Vagina (tissue), 2 donors: ENCODE data around the gene ZNF593OS. TPM values are rescaled to one million over a fixed set of nuclear protein-coding genes. Genes with fewer than 3 reads are reported as not detected.

Experiments
- DNase-seq, 2 donors: peaks; one replicate each; pipeline ENCODE4 v3.0.0-alpha.2; 2017; ENCODE audit errors: extremely low spot score in 2 of 2
- H3K27ac ChIP-seq: fragments of 200-600 bp; sonication (generic); one replicate; pipeline ENCODE4 v1.5.1; 2019
- H3K27me3 ChIP-seq: fragments of 200-600 bp; sonication (generic); one replicate; pipeline ENCODE4 v1.5.1; 2019
- H3K36me3 ChIP-seq, 2 donors: fragments of 200-600 bp; sonication (generic); one replicate each; pipeline ENCODE4 v1.5.1; 2017 to 2019
- H3K4me1 ChIP-seq: fragments of 200-600 bp; sonication (generic); one replicate; pipeline ENCODE4 v1.5.1; 2019
- H3K4me3 ChIP-seq, 2 donors: fragments of 200-600 bp; sonication (generic); 1 replicate in 1 of 2; 2 replicates in 1 of 2; pipeline ENCODE4 v1.5.1; 2016 to 2019
- H3K9me3 ChIP-seq: fragments of 200-600 bp; sonication (generic); one replicate; pipeline ENCODE4 v1.5.1; 2019
- POLR2A ChIP-seq, 2 donors: fragments of 450-650 bp; IDR thresholded peaks; one replicate each; pipeline ENCODE4 v1.6.1; 2017; ENCODE audit warnings: antibody characterized with exemption in 2 of 2, mild to moderate bottlenecking in 2 of 2, moderate library complexity in 2 of 2
- POLR2AphosphoS5 ChIP-seq, 2 donors: sonication (generic); formaldehyde crosslinking; IDR thresholded peaks; one replicate each; pipeline ENCODE4 v1.9.0; 2017; ENCODE audit warnings: antibody characterized with exemption in 2 of 2, mild to moderate bottlenecking in 2 of 2, low read depth in 1 of 2; ENCODE audit not compliant: insufficient read depth in 1 of 2
- intact Hi-C: fragments of 100-400 bp; cut with DNase I; formaldehyde crosslinking; loops from one replicate; pipeline ENCODE4 v1.15.1; 2023
- total RNA-seq: library from RNA; depleted of rRNA; stranded (reverse); fragments of >200 nt; gene quantifications from one replicate; pipeline ENCODE4 v1.2.3, GENCODE V29; 2016
- TF ChIP-seq, protein P1 (sequence below), 3 experiments: fragments of 450-650 bp in 2 of 3; fragments of 200-600 bp in 1 of 3; sonication (generic) in 1 of 3; IDR thresholded peaks; one replicate each; pipeline ENCODE4 v1.5.1; 2017 to 2019; ENCODE audit warnings: antibody characterized with exemption in 3 of 3, mild to moderate bottlenecking in 2 of 3, moderate library complexity in 2 of 3

Gene ZNF593OS
- total RNA-seq, 1 donor from 2014 or later = not detected

DNA sequence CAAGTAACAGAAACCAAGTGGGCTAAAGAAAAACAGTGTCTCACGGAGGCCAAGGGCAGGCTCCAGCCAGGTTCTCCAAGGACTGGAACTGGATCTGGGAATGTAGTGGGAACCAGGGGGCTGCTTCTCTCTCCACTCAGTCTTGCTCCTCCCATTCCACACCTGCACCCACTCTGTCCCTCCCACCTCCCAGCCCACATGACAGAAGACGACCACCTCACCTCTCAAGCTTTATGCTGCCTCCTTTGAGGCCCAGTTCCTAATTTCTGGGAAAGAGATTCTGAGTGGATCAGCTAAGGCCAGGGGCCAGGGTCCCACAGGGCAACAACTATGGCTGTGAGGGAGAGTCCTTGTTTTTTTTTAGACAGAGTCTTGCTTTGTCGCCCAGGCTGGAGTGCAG is 43.6 kb upstream of the ZNF593OS start:
- Histone ChIP-seq H3K4me1 (no peaks in the 10 kb centered on the region), H3K36me3 (no peaks in the 10 kb centered on the region), H3K9me3 (no peaks in the 10 kb centered on the region), H3K4me3 (no peak overlapping the region), H3K27ac (no peak overlapping the region), H3K27me3 (no peaks in the 10 kb centered on the region)
- TF ChIP-seq, protein P1, sequence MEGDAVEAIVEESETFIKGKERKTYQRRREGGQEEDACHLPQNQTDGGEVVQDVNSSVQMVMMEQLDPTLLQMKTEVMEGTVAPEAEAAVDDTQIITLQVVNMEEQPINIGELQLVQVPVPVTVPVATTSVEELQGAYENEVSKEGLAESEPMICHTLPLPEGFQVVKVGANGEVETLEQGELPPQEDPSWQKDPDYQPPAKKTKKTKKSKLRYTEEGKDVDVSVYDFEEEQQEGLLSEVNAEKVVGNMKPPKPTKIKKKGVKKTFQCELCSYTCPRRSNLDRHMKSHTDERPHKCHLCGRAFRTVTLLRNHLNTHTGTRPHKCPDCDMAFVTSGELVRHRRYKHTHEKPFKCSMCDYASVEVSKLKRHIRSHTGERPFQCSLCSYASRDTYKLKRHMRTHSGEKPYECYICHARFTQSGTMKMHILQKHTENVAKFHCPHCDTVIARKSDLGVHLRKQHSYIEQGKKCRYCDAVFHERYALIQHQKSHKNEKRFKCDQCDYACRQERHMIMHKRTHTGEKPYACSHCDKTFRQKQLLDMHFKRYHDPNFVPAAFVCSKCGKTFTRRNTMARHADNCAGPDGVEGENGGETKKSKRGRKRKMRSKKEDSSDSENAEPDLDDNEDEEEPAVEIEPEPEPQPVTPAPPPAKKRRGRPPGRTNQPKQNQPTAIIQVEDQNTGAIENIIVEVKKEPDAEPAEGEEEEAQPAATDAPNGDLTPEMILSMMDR (IDR thresholded peaks at IDR 0.05) = no peak
- TF ChIP-seq POLR2AphosphoS5 (IDR thresholded peaks at IDR 0.05; ENCODE audit: insufficient read depth in 1 of 2, low read depth in 1 of 2) = no peak
- no peak for TF ChIP-seq POLR2A (IDR thresholded peaks at IDR 0.05)
- no peak for DNase-seq
- intact Hi-C loops = no loop called here

DNA sequence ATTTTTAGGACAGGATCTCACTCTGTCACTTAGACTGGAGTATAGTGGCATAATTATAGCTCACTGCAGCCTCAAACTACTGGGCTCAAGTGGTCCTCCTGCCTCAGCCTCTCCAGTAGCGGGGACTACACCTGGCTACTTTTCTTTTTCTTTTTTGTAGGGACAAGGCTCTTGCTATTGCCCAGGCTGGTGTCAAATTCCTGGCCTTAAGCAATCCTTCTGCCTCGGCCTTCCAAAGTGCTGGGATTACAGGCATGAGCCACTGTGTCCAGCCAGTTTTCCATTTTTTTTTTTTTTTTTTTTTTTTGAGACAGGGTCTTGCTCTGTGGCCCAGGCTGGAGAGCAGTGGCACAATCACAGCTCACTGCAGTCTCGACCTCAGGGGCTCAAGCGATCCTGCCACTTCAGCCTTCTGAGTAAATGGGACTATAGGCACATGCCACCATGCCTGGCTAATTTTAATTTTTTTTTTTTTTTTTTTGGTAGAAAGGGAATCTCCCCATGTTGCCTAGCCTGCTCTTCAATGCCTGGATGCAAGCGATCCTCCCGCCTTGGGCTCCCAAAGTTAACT is 41.8 kb upstream of the ZNF593OS start:
- Histone ChIP-seq H3K9me3 (no peaks in the 10 kb centered on the region), H3K27ac (no peak overlapping the region), H3K4me1 (no peaks in the 10 kb centered on the region), H3K36me3 (no peaks in the 10 kb centered on the region), H3K27me3 (no peaks in the 10 kb centered on the region), H3K4me3 (no peak overlapping the region)
- no peak for DNase-seq
- TF ChIP-seq POLR2AphosphoS5 (IDR thresholded peaks at IDR 0.05; ENCODE audit: insufficient read depth in 1 of 2, low read depth in 1 of 2) (no peak), POLR2A (IDR thresholded peaks at IDR 0.05) (no peak)
- TF ChIP-seq, protein P1 (IDR thresholded peaks at IDR 0.05) = no peak
- intact Hi-C loops = no loop called here

DNA sequence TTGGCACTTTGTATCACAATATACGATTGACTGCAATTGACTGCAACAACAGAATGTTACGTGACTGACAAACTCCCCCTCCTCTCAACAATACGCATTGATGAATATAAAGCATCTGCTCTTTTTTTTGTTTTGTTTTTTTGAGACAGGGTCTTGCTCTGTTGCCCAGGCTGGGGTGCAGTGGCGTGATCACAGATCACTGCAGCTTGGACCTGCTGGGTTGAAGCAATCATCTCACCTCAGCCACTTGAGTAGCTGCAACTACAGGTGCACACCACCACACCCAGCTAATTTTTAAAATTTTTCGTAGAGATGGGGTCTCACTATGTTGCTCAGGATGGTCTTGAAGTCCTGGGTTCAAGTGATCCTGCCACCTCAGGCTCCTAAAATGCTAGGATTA is 41.1 kb upstream of the ZNF593OS start:
- H3K27me3 ChIP-seq = no peaks in the 10 kb centered on the region
- no peaks in the 10 kb centered on the region for H3K36me3 ChIP-seq
- intact Hi-C loops = no loop called here
- H3K27ac ChIP-seq = no peak overlapping the region
- no peaks in the 10 kb centered on the region for H3K9me3 ChIP-seq
- H3K4me1 ChIP-seq = no peaks in the 10 kb centered on the region
- TF ChIP-seq, protein P1 (IDR thresholded peaks at IDR 0.05) = no peak
- no peak for TF ChIP-seq POLR2AphosphoS5 (IDR thresholded peaks at IDR 0.05; ENCODE audit: insufficient read depth in 1 of 2, low read depth in 1 of 2)
- TF ChIP-seq POLR2A (IDR thresholded peaks at IDR 0.05) = no peak
- H3K4me3 ChIP-seq = no peak overlapping the region
- no peak for DNase-seq

DNA sequence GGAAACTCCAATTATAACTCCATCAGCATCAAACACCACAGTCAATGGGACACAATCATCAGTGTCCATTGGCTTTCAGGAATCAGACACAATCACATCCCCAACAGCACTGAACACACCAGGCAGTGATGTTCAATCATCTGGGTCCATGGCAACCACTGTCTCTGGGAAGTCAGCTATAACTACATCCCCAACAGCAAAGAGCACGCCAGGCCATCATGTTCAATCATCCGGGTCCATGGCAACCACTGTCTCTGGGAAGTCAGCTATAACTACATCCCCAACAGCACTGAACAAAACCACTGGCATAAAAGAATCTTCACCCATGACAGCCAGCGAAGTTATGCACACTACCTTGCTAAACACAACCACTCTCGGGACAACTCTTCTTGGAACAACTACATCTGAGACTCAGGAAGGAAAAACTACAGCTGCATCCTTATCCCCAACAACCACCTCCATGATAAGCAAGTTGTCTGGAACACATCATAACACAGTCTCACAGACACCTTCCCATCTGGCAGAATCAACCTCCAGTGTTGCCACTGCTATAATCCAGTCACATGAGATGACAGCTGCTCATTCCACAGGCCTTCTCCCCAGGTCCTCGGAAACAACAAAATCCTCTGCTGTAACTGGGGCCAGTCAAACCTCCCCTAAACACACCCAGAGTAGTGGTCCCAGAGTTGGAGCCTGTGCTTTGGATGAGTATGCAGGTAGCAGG is 38.7 kb upstream of the ZNF593OS start:
- DNase-seq = no peak
- TF ChIP-seq, protein P1 (IDR thresholded peaks at IDR 0.05) = no peak
- TF ChIP-seq POLR2A (IDR thresholded peaks at IDR 0.05) (no peak), POLR2AphosphoS5 (IDR thresholded peaks at IDR 0.05; ENCODE audit: insufficient read depth in 1 of 2, low read depth in 1 of 2) (no peak)
- Histone ChIP-seq H3K9me3 (no peaks in the 10 kb centered on the region), H3K27ac (no peak overlapping the region), H3K27me3 (no peaks in the 10 kb centered on the region), H3K36me3 (no peaks in the 10 kb centered on the region), H3K4me3 (no peak overlapping the region), H3K4me1 (no peaks in the 10 kb centered on the region)
- intact Hi-C loops = no loop called here

DNA sequence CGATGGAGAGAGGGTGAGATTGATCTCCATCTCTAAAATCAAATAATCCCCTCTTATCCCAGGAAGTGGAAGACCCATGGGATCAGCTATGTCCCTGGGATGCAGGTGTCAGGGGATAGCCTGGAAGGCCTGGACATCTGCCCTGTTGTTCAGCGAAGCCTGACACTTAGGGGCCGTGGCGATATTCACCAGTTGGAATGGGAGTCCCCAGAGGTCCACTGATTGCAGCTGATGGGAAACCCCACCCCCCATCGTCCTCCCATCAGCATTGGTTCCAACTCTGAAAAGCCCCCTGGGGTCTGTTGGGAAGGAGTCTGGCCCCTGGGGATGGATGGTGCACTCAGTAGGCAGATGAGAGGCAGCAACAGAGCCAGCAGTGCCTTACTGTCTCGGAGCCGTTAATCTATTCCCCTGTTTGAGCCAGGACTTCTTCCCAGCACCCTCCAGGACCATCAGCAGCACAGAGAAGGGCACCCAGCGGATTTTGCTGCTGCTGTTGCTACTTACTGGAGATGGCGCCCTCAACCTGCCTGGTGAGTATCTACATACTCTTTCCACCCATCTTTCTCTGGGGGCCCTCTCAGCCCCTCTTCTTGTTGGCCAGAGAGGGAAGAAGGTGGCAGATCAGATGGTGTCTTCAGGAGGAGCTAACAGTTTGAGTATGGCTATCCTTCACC is 32.1 kb upstream of the ZNF593OS start:
- intact Hi-C loops = no loop called here
- Histone ChIP-seq H3K36me3 (no peaks in the 10 kb centered on the region), H3K4me1 (peaks cover 12% of the 10 kb centered on the region), H3K27ac (no peak overlapping the region), H3K9me3 (no peaks in the 10 kb centered on the region), H3K4me3 (no peak overlapping the region), H3K27me3 (no peaks in the 10 kb centered on the region)
- TF ChIP-seq, protein P1 (IDR thresholded peaks at IDR 0.05) = no peak
- TF ChIP-seq POLR2A (IDR thresholded peaks at IDR 0.05) = no peak
- TF ChIP-seq POLR2AphosphoS5 (IDR thresholded peaks at IDR 0.05; ENCODE audit: insufficient read depth in 1 of 2, low read depth in 1 of 2) = no peak
- no peak for DNase-seq
